Skin of body (tissue), 2 donors: ENCODE measurements around the gene TSHZ1. TPM values are rescaled to one million over a fixed set of nuclear protein-coding genes. Genes with fewer than 3 reads are reported as not detected.
"Not testable (repeated sequence)": the region's sequence is repeated elsewhere in the genome, so short reads cannot be mapped to it uniquely, and the experiment has no call there.

Source experiments
- DNase-seq: peaks from one replicate; lab custom pipeline; 2025; lab: John Stamatoyannopoulos, UW
- total RNA-seq: library from RNA; depleted of rRNA; stranded (reverse); fragments of >200 nt; gene quantifications from one replicate; pipeline ENCODE4 v1.2.3, GENCODE V29; 2014

TSHZ1 gene
- total RNA-seq, 1 donor from 2014 or later, result 8.7 TPM

DNA sequence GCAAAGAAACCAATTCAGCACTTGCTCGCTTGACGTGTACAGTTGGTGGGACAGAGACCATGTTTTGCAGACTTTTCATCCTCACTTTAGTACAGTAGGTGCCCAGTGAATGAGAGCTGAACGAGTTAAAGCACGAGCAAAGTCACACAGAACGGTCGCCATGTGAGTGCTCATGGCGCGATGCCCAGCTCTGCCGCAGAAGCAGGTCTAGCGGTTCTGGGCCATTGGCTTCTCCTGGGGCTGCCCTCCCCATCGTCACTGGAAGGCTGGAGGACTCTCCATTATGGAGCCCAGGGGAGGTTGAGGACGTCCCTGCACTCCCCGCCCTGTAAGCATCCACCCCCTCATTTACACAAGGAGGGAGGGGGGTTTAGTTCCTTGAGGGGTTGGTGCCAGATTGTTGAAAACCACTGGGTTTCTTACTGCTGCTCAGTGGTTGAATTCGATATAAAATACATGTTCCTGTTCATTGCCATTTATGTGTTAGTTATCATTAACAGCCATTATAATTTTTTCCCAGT is 26.6 kb upstream of the TSHZ1 start:
- no peak for DNase-seq

- DNase-seq, result no peak
Observed at GRCh38 chr18:75185460-75185859, 25.1 kb upstream of the TSHZ1 start.

GRCh38 chr18:75187702-75188101 is 22.9 kb upstream of the TSHZ1 start:
- not testable (repeated sequence) for DNase-seq

DNA sequence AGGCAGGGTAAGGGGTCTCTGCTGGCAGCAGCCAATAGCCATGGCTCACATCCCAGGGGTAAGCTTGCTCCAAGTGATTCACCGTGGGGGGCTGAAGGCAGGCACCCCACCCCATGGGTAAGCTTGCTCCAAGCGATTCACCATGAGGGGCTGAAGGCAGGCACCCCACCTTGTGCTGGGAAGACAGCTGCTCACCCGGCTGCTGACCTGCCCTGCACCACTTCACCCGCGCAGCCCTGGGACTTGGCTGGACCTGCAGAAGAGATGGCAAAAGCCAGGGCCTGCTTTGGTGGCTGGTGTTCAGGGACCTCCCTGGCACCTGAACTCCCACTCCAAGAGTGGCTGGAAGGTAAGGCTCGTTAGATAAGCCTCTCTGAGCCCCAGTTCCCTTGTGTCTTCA is 20.9 kb upstream of the TSHZ1 start:
- no peak for DNase-seq

GRCh38 chr18:75192899-75193298 is 17.7 kb upstream of the TSHZ1 start:
- DNase-seq, result no peak

- peak; percentile 23 for DNase-seq
Observed at GRCh38 chr18:75198036-75198435, 12.6 kb upstream of the TSHZ1 start.

DNA sequence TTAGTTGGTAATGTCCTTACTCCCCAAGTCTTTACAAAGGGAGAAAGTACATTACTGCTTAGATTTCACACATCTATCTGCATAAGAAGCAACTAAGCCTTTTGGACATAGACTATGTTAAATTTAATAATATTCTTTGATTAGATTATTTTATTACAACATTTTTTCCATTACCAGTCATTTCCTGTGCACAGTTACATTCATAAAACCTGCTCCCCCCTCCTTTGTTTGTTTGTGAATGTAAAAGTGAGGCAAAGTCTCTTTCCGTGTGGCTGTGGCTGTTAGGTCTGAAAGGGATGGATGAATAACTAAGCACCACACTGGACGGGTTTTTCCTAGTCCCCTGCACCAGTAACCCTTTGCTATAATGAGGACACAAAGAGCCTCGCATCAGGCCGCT is 11.3 kb upstream of the TSHZ1 start:
- no peak for DNase-seq

DNA sequence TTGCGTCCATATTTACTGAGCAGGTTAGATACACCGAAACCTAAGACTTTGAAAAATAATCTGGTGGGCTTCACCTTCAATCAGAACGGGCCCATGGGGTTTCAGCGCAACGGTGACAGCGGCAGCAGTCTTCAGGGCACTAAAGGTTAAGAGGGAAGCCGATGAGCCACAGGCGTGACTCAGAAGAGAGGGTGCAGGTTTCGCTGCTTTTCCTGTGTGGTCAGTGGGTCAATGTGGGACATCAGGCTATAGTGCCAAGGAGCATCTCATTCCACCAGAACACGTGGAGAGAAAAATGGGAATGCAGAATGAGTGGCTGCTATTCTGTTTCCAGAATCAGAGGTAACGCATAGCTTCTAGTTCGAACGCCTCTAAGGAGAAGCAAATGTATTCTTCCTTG is 10.5 kb upstream of the TSHZ1 start:
- no peak for DNase-seq

- DNase-seq, result peak; percentile 84
Observed at GRCh38 chr18:75200605-75201280, 9.9 kb upstream of the TSHZ1 start.

DNA sequence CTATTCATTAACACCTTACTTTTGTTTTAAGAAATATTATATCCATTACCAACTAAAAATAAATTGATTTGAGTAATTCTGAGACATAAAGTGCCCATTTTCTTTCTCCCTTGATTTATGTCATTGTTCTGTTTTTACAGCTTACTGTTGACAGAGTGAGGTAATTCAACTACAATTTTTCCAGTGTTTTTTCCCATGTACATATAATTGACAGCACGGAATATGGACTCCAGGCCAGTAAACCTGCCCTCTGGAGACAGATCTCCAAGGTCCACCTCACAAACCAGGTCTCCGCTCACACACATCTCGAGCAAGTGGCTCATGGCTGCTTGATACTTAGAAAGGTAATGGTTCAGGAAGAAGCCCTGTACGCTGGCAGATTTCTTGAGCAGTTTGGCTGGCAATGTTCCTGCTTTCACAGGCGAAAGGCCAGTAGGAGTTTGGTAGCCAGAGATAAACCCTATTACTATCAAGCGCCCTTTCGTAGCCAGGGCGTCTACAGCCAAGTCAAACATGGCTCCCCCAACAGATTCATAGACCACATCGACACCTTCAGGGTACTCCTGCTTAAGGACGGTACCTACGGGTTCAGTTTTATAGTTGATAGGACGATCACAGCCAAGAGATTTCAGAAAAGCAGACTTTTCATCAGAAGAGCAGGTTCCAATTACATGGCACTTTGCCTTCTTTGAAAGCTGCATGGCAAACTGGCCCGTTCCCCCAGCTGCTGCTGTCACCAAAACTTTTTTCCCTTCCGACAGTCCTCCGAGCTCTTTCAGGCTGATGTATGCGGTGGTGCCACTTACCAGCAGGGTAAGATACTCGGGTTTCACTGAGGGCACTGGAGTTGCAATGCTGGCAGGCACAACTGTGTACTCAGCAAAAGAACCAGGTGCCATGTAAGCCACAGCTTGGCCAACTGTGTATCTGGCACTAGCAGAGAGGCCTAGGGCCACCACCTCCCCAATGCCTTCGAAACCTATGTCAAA is 9.0 kb upstream of the TSHZ1 start:
- peak; percentile 84 for DNase-seq

- peak; percentile 36 for DNase-seq
Observed at GRCh38 chr18:75202696-75203365, 7.8 kb upstream of the TSHZ1 start.

DNA sequence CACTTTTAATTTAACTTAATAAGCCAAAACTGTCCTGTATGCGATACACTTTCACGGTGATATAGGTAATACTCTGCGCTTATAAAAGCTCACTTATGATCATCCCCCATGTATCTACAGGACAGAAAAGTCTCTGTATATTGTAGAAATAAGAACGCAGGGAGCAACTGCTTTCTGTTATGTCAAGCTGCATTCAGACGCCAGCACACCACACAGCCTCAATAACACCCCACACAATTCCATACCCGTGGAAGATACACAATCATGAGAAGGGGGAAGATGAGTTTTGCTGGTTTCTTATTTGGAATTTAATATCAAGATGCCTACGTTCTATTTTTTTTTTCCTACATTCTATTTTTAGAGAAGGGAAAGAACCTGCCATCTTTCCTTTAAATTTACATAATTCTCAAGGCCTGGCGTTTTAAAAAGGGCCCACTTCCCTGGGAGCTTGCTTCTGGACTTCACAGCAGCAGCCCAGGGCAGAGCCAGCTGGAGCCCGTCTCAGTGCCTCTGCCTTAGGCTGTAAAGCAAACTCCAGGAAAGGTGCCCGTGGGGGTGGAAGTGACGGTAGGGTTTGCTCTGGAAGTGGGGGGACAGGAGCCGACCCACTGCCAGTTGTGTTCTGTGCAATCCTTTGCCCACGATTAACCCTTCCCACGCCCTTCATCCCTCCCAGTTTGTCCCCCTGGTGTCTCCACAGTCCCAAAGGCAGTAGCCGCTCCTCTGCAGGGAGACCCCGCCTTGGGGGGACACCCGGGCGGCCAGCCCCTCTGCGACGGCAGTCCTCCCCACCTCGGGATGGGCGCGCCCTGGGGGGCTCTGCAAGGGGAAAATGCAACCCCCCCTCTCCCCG is 7.0 kb upstream of the TSHZ1 start:
- peak; percentile 17 for DNase-seq

- no peak for DNase-seq
Observed at GRCh38 chr18:75204269-75204731, 6.3 kb upstream of the TSHZ1 start.

- no peak for DNase-seq
Observed at GRCh38 chr18:75204732-75205513, 5.7 kb upstream of the TSHZ1 start.

DNA sequence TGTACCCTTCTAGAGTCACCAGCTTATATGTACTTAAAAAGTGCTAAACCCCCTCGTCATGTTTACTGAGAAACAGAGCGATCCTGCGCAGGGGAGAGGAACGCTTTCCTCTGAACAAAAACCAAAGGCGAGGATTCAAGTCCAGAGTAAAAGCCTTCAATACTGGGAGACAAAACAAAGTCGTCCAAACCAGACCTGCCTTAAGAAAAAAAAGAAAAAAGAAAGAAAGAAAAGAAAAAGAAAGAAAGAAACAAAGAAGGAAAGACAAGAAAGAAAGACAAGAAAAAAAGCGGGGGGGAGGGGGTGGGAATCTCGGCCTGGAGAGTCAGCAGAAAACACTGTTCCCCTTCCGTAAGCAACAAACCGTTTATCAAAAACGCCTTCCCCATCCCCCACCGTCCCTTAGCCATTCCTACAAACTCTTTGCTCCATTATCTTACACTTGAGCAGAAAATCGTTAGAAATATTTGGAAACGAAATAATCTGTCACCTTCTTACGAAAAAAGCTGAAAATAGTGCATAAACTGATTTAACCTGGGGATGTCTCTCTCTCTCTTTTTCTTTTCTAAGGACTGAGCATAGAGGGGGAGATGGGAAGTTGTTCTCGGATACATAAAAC is 5.0 kb upstream of the TSHZ1 start:
- no peak for DNase-seq

DNA sequence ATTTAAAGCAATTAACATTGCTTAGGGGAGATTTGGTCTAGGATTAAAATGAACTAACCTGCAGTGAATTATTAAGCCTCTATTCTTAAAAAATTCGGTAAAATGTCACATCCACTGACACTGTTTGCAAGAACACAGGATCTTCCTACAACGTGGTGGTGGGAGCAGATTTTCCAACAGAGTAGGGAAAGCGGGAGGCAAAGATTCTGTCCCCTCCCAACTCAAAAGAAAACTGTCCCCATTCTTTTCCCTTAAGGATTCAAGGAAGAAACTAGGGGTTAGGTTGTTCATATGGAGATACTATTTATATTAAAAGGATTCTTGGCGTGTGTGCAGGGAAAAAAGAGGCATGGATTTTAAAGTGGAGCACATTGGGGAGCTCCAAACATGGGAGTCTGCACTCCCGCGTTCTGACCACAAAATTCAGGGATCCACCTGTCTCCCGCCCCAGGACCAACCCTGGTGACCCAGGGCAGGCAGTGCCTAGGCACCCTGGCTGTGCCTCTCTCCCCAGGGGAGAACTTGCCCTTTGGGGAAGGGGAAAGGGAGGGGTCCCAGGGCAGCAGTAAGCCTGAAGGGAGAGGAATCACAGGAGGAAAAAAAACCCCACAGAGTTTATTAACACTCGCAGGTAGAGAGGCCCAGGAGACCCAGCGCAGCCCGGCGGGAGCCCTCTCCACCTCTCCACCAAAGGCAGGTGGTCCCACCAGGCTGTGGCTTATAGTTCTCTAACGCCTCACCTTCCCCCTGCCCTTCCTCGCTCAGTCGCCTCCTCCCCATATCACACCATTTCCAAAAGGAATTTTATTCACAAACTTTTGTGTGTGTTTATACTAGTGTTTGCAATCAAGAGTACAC is 3.9 kb upstream of the TSHZ1 start:
- DNase-seq, result no peak

GRCh38 chr18:75207310-75208154 is 3.1 kb upstream of the TSHZ1 start:
- DNase-seq, result peak; percentile 23
